Left kidney (tissue), 2 donors: ENCODE results near the gene TRAF7. TPM values are rescaled to one million over a fixed set of nuclear protein-coding genes. Genes with fewer than 3 reads are reported as not detected.

ENCODE experiments used
- DNase-seq: peaks from one replicate; pipeline ENCODE4 v3.0.0-alpha.2; 2013
- polyA plus RNA-seq: library from polyadenylated mRNA; unstranded; fragments of 120-200 nt; gene quantifications from one replicate; pipeline ENCODE4 v1.2.1, GENCODE V29; 2013; ENCODE audit not compliant: insufficient read length

The TRAF7 gene
- polyA plus RNA-seq, 1 donor = 55.7 TPM

GRCh38 chr16:2213817-2214718, 58.5 kb downstream of the TRAF7 start:
- no peak for DNase-seq

GRCh38 chr16:2214719-2214968, 59.1 kb downstream of the TRAF7 start, which contains the start of gene PGP:
Gene PGP, minus strand, starts transcription at chr16:2214840. Its CDS starts 63 bp downstream, at chr16:2214777.
- no peak for DNase-seq

- DNase-seq = no peak
These were observed 60.7 kb downstream of the TRAF7 start for GRCh38 chr16:2216330-2216729.

GRCh38 chr16:2223221-2223941, 67.8 kb downstream of the TRAF7 start, which contains the start of gene E4F1:
Gene E4F1, plus strand, starts transcription at chr16:2223591. Its CDS starts 23 bp downstream, at chr16:2223614.
- DNase-seq = peak; percentile 98

GRCh38 chr16:2223942-2224486, 68.4 kb downstream of the TRAF7 start:
- DNase-seq = no peak

GRCh38 chr16:2226245-2226793, 70.7 kb downstream of the TRAF7 start:
- no peak for DNase-seq

GRCh38 chr16:2226918-2227317, 71.3 kb downstream of the TRAF7 start:
- no peak for DNase-seq

Other genes with a start within 250 kb of the TRAF7 start
- 0.15 TPM for gene HS3ST6, start 237.4 kb upstream of the TRAF7 start, polyA plus RNA-seq
- 55.9 TPM for gene MSRB1, start 212.6 kb upstream of the TRAF7 start, polyA plus RNA-seq
- 0.18 TPM for gene RPL3L, start 201.1 kb upstream of the TRAF7 start, polyA plus RNA-seq
- gene NDUFB10, start 196.2 kb upstream of the TRAF7 start, polyA plus RNA-seq = 116 TPM
- gene RPS2, start 191.0 kb upstream of the TRAF7 start, polyA plus RNA-seq = 1,628 TPM
- not detected for gene RNF151, start 188.9 kb upstream of the TRAF7 start, polyA plus RNA-seq
- 30.3 TPM for gene TBL3, start 183.7 kb upstream of the TRAF7 start, polyA plus RNA-seq
- 0.78 TPM for gene NOXO1, start 174.3 kb upstream of the TRAF7 start, polyA plus RNA-seq
- gene GFER, start 171.6 kb upstream of the TRAF7 start, polyA plus RNA-seq = 23.1 TPM
- 1.5 TPM for gene SYNGR3, start 165.8 kb upstream of the TRAF7 start, polyA plus RNA-seq
- gene ZNF598, start 146.0 kb upstream of the TRAF7 start, polyA plus RNA-seq = 15.8 TPM
- gene NPW, start 136.0 kb upstream of the TRAF7 start, polyA plus RNA-seq = 3.8 TPM
- gene NHERF2, start 128.9 kb upstream of the TRAF7 start, polyA plus RNA-seq = 82.9 TPM
- gene NTHL1, start 107.9 kb upstream of the TRAF7 start, polyA plus RNA-seq = 14.7 TPM
- 165 TPM for gene TSC2, start 107.8 kb upstream of the TRAF7 start, polyA plus RNA-seq
- 82.5 TPM for gene PKD1, start 19.9 kb upstream of the TRAF7 start, polyA plus RNA-seq
- gene RAB26, start 7.2 kb upstream of the TRAF7 start, polyA plus RNA-seq = 2.1 TPM
- 1.5 TPM for gene CASKIN1, start 40.8 kb downstream of the TRAF7 start, polyA plus RNA-seq
- 39.7 TPM for gene MLST8, start 49.7 kb downstream of the TRAF7 start, polyA plus RNA-seq
- 6.7 TPM for gene BRICD5, start 55.1 kb downstream of the TRAF7 start, polyA plus RNA-seq
- 16.8 TPM for gene PGP, start 59.1 kb downstream of the TRAF7 start, polyA plus RNA-seq
- gene E4F1, start 67.8 kb downstream of the TRAF7 start, polyA plus RNA-seq = 14.7 TPM
- 0.93 TPM for gene DNASE1L2, start 80.7 kb downstream of the TRAF7 start, polyA plus RNA-seq
- gene ECI1, start 95.8 kb downstream of the TRAF7 start, polyA plus RNA-seq = 55.2 TPM
- 207 TPM for gene RNPS1, start 112.3 kb downstream of the TRAF7 start, polyA plus RNA-seq
- 6.3 TPM for gene ABCA3, start 184.9 kb downstream of the TRAF7 start, polyA plus RNA-seq